LNCaP clone FGC (cell line): ENCODE results near the gene GALNTL6.

Experiments
- DNase-seq: peaks from one replicate; pipeline ENCODE4 v3.0.0-alpha.2; 2011; ENCODE audit warnings: low read depth
- H3K4me3 ChIP-seq: 2 replicates; pipeline ENCODE4 v1.5.1; 2011; ENCODE audit warnings: mild to moderate bottlenecking, low read depth, low read length, control low read depth
- TF ChIP-seq, protein P1 (sequence below): IDR thresholded peaks from 2 replicates; pipeline ENCODE4 v1.5.1; 2012; ENCODE audit warnings: mild to moderate bottlenecking; ENCODE audit not compliant: control insufficient read depth, insufficient read depth; ENCODE audit errors: extremely low read depth

GALNTL6 gene

DNA sequence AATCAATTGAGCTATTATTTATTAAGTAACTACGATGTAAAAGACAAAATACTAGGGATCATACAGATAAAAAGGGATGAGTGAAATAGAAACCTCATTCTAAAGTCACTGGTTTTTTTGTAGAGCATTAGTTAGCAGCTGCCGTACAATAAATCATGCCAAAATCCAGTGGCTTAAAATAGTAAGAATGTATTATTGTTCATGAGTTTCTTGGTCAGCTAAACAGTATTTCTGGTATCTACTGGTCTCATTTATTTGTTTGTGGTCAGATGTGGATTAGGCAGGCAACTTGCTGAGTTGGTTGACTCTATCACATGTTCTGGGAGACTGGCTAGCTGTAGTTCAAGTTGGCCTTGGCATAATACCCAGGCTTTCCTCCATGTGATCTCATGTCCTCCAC lies 667.3 kb downstream of the GALNTL6 start:
- no peak for DNase-seq
- TF ChIP-seq, protein P1, sequence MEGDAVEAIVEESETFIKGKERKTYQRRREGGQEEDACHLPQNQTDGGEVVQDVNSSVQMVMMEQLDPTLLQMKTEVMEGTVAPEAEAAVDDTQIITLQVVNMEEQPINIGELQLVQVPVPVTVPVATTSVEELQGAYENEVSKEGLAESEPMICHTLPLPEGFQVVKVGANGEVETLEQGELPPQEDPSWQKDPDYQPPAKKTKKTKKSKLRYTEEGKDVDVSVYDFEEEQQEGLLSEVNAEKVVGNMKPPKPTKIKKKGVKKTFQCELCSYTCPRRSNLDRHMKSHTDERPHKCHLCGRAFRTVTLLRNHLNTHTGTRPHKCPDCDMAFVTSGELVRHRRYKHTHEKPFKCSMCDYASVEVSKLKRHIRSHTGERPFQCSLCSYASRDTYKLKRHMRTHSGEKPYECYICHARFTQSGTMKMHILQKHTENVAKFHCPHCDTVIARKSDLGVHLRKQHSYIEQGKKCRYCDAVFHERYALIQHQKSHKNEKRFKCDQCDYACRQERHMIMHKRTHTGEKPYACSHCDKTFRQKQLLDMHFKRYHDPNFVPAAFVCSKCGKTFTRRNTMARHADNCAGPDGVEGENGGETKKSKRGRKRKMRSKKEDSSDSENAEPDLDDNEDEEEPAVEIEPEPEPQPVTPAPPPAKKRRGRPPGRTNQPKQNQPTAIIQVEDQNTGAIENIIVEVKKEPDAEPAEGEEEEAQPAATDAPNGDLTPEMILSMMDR: no peak

DNA sequence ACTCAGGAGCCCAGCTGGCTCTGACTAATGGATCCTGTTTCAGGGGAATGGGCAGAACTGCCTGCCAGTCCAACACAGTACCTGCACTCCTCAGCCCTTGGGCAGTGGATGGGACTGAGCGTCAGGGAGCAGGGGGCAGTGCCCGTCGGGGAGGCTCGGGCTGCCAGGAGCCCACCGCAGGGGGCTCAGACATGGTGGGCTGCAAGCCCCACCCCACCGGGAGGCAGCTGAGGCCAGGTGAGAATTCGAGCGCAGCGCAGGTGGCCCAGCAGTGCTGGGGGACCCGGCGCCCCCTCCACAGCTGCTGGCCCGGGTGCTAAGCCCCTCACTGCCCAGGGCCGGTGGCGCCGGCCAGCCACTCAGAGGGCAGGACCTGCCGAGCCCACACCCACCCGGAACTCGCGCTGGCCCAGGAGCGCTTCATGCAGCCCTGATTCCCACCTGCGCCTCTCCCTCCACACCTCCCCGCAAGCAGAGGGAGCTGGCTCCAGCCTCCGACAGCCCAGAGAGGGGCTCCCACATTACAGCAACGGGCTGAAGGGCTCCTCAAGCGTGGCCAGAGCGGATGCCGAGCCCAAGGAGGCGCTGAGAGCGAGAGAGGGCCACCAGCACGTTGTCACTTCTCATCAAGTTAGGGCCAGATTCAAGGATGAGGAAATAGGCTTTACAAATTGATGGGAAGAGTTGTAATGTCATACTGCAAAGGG lies 668.8 kb downstream of the GALNTL6 start:
- DNase-seq: no peak
- no peak overlapping the region for H3K4me3 ChIP-seq
- TF ChIP-seq, protein P1: no peak

More for the DNA sequence above, 667.3 kb downstream of the GALNTL6 start:
- no peak overlapping the region for H3K4me3 ChIP-seq

DNA sequence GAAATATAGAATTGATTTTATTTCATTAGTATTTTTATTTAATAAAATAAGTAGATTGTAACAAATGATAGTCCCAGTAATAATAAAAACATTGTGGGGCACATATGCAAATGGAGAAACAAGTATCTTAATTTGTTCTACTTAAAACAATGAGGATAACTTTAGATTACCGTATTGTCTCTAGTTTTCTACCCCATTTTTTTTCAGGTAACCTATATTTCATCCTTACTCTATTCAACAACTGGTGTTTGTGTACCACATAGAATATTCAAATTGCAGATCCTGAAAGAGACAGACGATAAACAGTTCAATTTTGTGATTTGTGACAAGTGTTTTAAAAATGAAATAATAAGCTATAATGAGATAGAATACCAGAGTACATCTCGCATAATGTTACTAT lies 671.8 kb downstream of the GALNTL6 start:
- TF ChIP-seq, protein P1: no peak
- no peak overlapping the region for H3K4me3 ChIP-seq
- no peak for DNase-seq

DNA sequence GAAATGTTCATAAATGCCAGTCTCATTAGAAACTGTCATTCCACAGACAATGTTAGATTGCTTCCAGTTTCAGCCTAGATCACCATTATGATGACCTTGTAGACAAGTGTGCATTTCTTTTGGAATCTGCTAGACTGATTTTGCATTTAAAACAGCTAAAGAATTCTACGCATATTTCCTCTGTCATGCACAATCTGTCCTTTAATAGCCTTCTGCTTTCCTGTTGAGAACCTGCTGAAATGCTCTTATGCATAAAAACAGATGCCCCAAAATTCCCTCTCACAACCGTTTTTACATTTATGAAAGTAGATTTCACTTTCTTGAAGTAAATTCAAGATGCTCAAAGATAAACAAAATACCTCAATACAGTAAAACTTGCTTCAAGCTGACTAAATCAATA lies 673.3 kb downstream of the GALNTL6 start:
- DNase-seq: no peak
- H3K4me3 ChIP-seq: no peak overlapping the region
- TF ChIP-seq, protein P1: no peak

DNA sequence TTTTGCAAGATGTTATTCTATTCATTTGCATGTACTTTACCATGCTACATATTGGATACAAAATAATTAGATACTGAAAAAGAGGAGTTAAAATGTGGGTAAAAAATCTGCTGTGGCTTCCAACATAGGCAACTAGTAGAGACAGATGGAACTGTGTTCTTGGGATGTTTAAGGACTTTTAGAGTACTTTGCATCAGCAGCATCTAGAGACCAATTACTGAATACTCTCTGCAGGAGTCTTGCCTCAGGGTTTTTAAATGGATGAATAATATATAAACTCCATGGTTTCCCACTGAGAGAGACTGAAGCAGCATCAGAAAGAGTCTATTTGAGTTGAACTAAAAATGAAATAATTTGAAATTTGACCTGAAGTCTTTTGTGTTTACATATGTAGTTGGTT lies 676.7 kb downstream of the GALNTL6 start:
- DNase-seq: no peak
- H3K4me3 ChIP-seq: no peak overlapping the region
- TF ChIP-seq, protein P1: no peak

DNA sequence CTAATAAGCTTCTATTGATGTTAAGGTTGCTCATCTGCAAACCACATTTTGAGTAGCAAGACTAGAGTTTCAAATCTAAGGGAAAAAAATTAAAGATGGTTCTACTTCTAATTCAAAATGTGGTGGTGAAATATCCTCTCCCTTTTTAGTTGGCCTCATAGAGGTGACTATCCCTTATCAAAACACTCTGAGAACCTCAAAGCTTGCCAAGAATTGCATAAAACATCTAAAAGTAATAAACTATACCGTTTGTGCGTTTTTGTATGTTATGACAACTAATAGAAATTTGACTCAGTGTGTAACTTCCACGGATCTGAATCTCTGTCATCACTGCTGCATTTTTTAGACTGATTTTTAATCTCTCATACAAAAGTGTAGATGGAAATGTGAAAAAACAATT lies 682.6 kb downstream of the GALNTL6 start:
- no peak for DNase-seq
- H3K4me3 ChIP-seq: no peak overlapping the region
- TF ChIP-seq, protein P1: no peak

DNA sequence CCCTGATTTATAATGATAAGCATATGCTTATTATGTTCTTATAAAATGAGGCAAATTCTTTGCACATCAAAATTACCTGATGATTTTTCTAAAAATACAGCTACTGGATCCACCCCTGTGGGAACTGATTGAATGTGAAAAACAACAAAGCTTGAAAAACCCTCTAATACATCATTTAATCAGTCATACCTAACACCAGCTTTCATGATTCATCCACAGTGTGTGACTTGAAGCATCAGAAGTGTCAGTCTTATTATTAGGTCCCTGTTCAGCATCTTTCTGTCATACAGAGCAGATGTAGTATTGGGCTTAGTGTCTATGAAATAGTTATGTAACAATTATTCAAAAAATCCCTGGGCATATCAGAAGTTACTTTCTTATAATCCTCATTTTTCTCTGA lies 684.1 kb downstream of the GALNTL6 start:
- H3K4me3 ChIP-seq: no peak overlapping the region
- TF ChIP-seq, protein P1: no peak
- no peak for DNase-seq
